ENCODE results near the gene JAZF1.
A peak's percentile ranks its signal among the peaks of the same experiment; 100 is the strongest.

JAZF1 gene

GRCh38 chr7:28062197-28062991 lies 118.2 kb downstream of the JAZF1 start:
- no peak overlapping the region for H3K27ac ChIP-seq (ENCODE audit: insufficient read depth in 1 of 2, low read depth in 1 of 2, low read length in 2 of 2, poor library complexity in 1 of 2, severe bottlenecking in 2 of 2)
- ChIA-PET CTCF (interaction anchor here (1.1 to 1.3 kb wide), 2 partner anchors 21 to 24 kb away, joined by 3 to 4 read pairs; no protein-coding TSS in a partner anchor), POLR2A (no interaction called here)
- H3K4me3 ChIP-seq (ENCODE audit: control insufficient read depth in 1 of 7, extremely low read depth in 1 of 7, insufficient read depth in 4 of 7, low read depth in 2 of 7, low read length in 6 of 7) = no peak overlapping the region
- peaks cover 0 to 7% (median 0%) of the 10 kb centered on the region in 4 experiments for H3K4me1 ChIP-seq (ENCODE audit: control extremely low read depth in 1 of 4, control insufficient read depth in 4 of 4, insufficient read depth in 4 of 4, low read length in 3 of 4)
- DNase-seq = peak in 2 of 3 donors; percentile 6 to 13
- H3K27me3 ChIP-seq (replicated peaks in 2 of 5; ENCODE audit: control insufficient read depth in 4 of 5, insufficient read depth in 5 of 5, low read length in 4 of 5) = peaks cover 0 to 4% (median 0%) of the 10 kb centered on the region in 5 experiments
- H3K9me3 ChIP-seq (ENCODE audit: control extremely low read depth in 1 of 5, control insufficient read depth in 4 of 5, insufficient read depth in 2 of 5, low read depth in 1 of 5, low read length in 4 of 5) = peaks cover 0 to 7% (median 0%) of the 10 kb centered on the region in 5 experiments
- 83% methylated on average over 12 of the region's 12 CpGs for WGBS (ENCODE audit: insufficient coverage)
- H3K36me3 ChIP-seq (ENCODE audit: control insufficient read depth in 4 of 4, insufficient read depth in 4 of 4, low read length in 3 of 4) = no peaks in the 10 kb centered on the region

- peaks cover 0 to 7% (median 0%) of the 10 kb centered on the region in 5 experiments for H3K9me3 ChIP-seq (ENCODE audit: control extremely low read depth in 1 of 5, control insufficient read depth in 4 of 5, insufficient read depth in 2 of 5, low read depth in 1 of 5, low read length in 4 of 5)
- no peak overlapping the region for H3K27ac ChIP-seq (ENCODE audit: insufficient read depth in 1 of 2, low read depth in 1 of 2, low read length in 2 of 2, poor library complexity in 1 of 2, severe bottlenecking in 2 of 2)
- no peak overlapping the region for H3K4me3 ChIP-seq (ENCODE audit: control insufficient read depth in 1 of 7, extremely low read depth in 1 of 7, insufficient read depth in 4 of 7, low read depth in 2 of 7, low read length in 6 of 7)
- no peak for DNase-seq
- CTCF ChIA-PET = interaction anchor here (1.1 to 2.4 kb wide), 4 partner anchors 9 to 23 kb away, joined by 3 to 11 read pairs (median 6); no protein-coding TSS in a partner anchor
- H3K27me3 ChIP-seq (replicated peaks in 2 of 5; ENCODE audit: control insufficient read depth in 4 of 5, insufficient read depth in 5 of 5, low read length in 4 of 5) = peaks cover 0 to under 1% (median 0%) of the 10 kb centered on the region in 5 experiments
- no peaks in the 10 kb centered on the region for H3K36me3 ChIP-seq (ENCODE audit: control insufficient read depth in 4 of 4, insufficient read depth in 4 of 4, low read length in 3 of 4)
- POLR2A ChIA-PET = no interaction called here
- 100% methylated on average over 3 of the region's 4 CpGs for WGBS (ENCODE audit: insufficient coverage)
- H3K4me1 ChIP-seq (ENCODE audit: control extremely low read depth in 1 of 4, control insufficient read depth in 4 of 4, insufficient read depth in 4 of 4, low read length in 3 of 4) = peaks cover 0 to 7% (median 0%) of the 10 kb centered on the region in 4 experiments
Observed at GRCh38 chr7:28061824-28062196, 118.8 kb downstream of the JAZF1 start.

- no peak for DNase-seq
- no peak overlapping the region for H3K4me3 ChIP-seq (ENCODE audit: control insufficient read depth in 1 of 7, extremely low read depth in 1 of 7, insufficient read depth in 4 of 7, low read depth in 2 of 7, low read length in 6 of 7)
- ChIA-PET POLR2A (no interaction called here), CTCF (interaction anchor here (1.5 to 2.4 kb wide), 4 partner anchors 10 to 40 kb away, joined by 5 to 11 read pairs (median 7); no protein-coding TSS in a partner anchor)
- no CpG with 5 or more reads among the region's 1 CpG for WGBS (ENCODE audit: insufficient coverage)
- no peaks in the 10 kb centered on the region for H3K27me3 ChIP-seq (replicated peaks in 2 of 5; ENCODE audit: control insufficient read depth in 4 of 5, insufficient read depth in 5 of 5, low read length in 4 of 5)
- no peak overlapping the region for H3K27ac ChIP-seq (ENCODE audit: insufficient read depth in 1 of 2, low read depth in 1 of 2, low read length in 2 of 2, poor library complexity in 1 of 2, severe bottlenecking in 2 of 2)
- H3K9me3 ChIP-seq (ENCODE audit: control extremely low read depth in 1 of 5, control insufficient read depth in 4 of 5, insufficient read depth in 2 of 5, low read depth in 1 of 5, low read length in 4 of 5) = peaks cover 0 to 7% (median 0%) of the 10 kb centered on the region in 5 experiments
- peaks cover 0 to 7% (median 0%) of the 10 kb centered on the region in 4 experiments for H3K4me1 ChIP-seq (ENCODE audit: control extremely low read depth in 1 of 4, control insufficient read depth in 4 of 4, insufficient read depth in 4 of 4, low read length in 3 of 4)
- H3K36me3 ChIP-seq (ENCODE audit: control insufficient read depth in 4 of 4, insufficient read depth in 4 of 4, low read length in 3 of 4) = no peaks in the 10 kb centered on the region
Observed at GRCh38 chr7:28060371-28060950, 120.1 kb downstream of the JAZF1 start.

GRCh38 chr7:28055161-28055544 lies 125.4 kb downstream of the JAZF1 start:
- no peak overlapping the region for H3K27ac ChIP-seq (ENCODE audit: insufficient read depth in 1 of 2, low read depth in 1 of 2, low read length in 2 of 2, poor library complexity in 1 of 2, severe bottlenecking in 2 of 2)
- no peak overlapping the region for H3K4me3 ChIP-seq (ENCODE audit: control insufficient read depth in 1 of 7, extremely low read depth in 1 of 7, insufficient read depth in 4 of 7, low read depth in 2 of 7, low read length in 6 of 7)
- DNase-seq = no peak
- ChIA-PET CTCF (no interaction called here), POLR2A (no interaction called here)
- H3K9me3 ChIP-seq (ENCODE audit: control extremely low read depth in 1 of 5, control insufficient read depth in 4 of 5, insufficient read depth in 2 of 5, low read depth in 1 of 5, low read length in 4 of 5) = no peaks in the 10 kb centered on the region
- H3K27me3 ChIP-seq (replicated peaks in 2 of 5; ENCODE audit: control insufficient read depth in 4 of 5, insufficient read depth in 5 of 5, low read length in 4 of 5) = peaks cover 0 to 3% (median 0%) of the 10 kb centered on the region in 5 experiments
- no peaks in the 10 kb centered on the region for H3K36me3 ChIP-seq (ENCODE audit: control insufficient read depth in 4 of 4, insufficient read depth in 4 of 4, low read length in 3 of 4)
- H3K4me1 ChIP-seq (ENCODE audit: control extremely low read depth in 1 of 4, control insufficient read depth in 4 of 4, insufficient read depth in 4 of 4, low read length in 3 of 4) = peaks cover 0 to 6% (median under 1%) of the 10 kb centered on the region in 4 experiments
- 100% methylated on average over 2 of the region's 3 CpGs for WGBS (ENCODE audit: insufficient coverage)

GRCh38 chr7:28054531-28055160 lies 125.9 kb downstream of the JAZF1 start:
- Histone ChIP-seq H3K9me3 (ENCODE audit: control extremely low read depth in 1 of 5, control insufficient read depth in 4 of 5, insufficient read depth in 2 of 5, low read depth in 1 of 5, low read length in 4 of 5) (no peaks in the 10 kb centered on the region), H3K36me3 (ENCODE audit: control insufficient read depth in 4 of 4, insufficient read depth in 4 of 4, low read length in 3 of 4) (no peaks in the 10 kb centered on the region), H3K4me3 (ENCODE audit: control insufficient read depth in 1 of 7, extremely low read depth in 1 of 7, insufficient read depth in 4 of 7, low read depth in 2 of 7, low read length in 6 of 7) (no peak overlapping the region), H3K4me1 (ENCODE audit: control extremely low read depth in 1 of 4, control insufficient read depth in 4 of 4, insufficient read depth in 4 of 4, low read length in 3 of 4) (peaks cover 0 to 6% (median under 1%) of the 10 kb centered on the region in 4 experiments), H3K27ac (ENCODE audit: insufficient read depth in 1 of 2, low read depth in 1 of 2, low read length in 2 of 2, poor library complexity in 1 of 2, severe bottlenecking in 2 of 2) (no peak overlapping the region), H3K27me3 (replicated peaks in 2 of 5; ENCODE audit: control insufficient read depth in 4 of 5, insufficient read depth in 5 of 5, low read length in 4 of 5) (peaks cover 0 to 3% (median 0%) of the 10 kb centered on the region in 5 experiments)
- peak in 2 of 3 donors; percentile 7 to 9 for DNase-seq
- POLR2A ChIA-PET = no interaction called here
- CTCF ChIA-PET = no interaction called here
- WGBS (ENCODE audit: insufficient coverage) = 34% methylated on average over 5 of the region's 10 CpGs

- 100% methylated on average over 2 of the region's 3 CpGs for WGBS (ENCODE audit: insufficient coverage)
- peaks cover 0 to 6% (median under 1%) of the 10 kb centered on the region in 4 experiments for H3K4me1 ChIP-seq (ENCODE audit: control extremely low read depth in 1 of 4, control insufficient read depth in 4 of 4, insufficient read depth in 4 of 4, low read length in 3 of 4)
- peaks cover 0 to 4% (median 0%) of the 10 kb centered on the region in 5 experiments for H3K27me3 ChIP-seq (replicated peaks in 2 of 5; ENCODE audit: control insufficient read depth in 4 of 5, insufficient read depth in 5 of 5, low read length in 4 of 5)
- H3K9me3 ChIP-seq (ENCODE audit: control extremely low read depth in 1 of 5, control insufficient read depth in 4 of 5, insufficient read depth in 2 of 5, low read depth in 1 of 5, low read length in 4 of 5) = peaks cover 0 to 2% (median 0%) of the 10 kb centered on the region in 5 experiments
- DNase-seq = no peak
- no peak overlapping the region for H3K4me3 ChIP-seq (ENCODE audit: control insufficient read depth in 1 of 7, extremely low read depth in 1 of 7, insufficient read depth in 4 of 7, low read depth in 2 of 7, low read length in 6 of 7)
- ChIA-PET CTCF (no interaction called here), POLR2A (no interaction called here)
- no peak overlapping the region for H3K27ac ChIP-seq (ENCODE audit: insufficient read depth in 1 of 2, low read depth in 1 of 2, low read length in 2 of 2, poor library complexity in 1 of 2, severe bottlenecking in 2 of 2)
- H3K36me3 ChIP-seq (ENCODE audit: control insufficient read depth in 4 of 4, insufficient read depth in 4 of 4, low read length in 3 of 4) = no peaks in the 10 kb centered on the region
Observed at GRCh38 chr7:28052933-28053332, 127.7 kb downstream of the JAZF1 start.
